LNCAP (cell line): ENCODE data around the gene PVALEF.

ENCODE experiments used
- CTCF ChIP-seq: fragments of 450-650 bp; IDR thresholded peaks from 2 replicates; pipeline ENCODE4 v1.5.1; 2017; ENCODE audit warnings: mild to moderate bottlenecking

Gene PVALEF

DNA sequence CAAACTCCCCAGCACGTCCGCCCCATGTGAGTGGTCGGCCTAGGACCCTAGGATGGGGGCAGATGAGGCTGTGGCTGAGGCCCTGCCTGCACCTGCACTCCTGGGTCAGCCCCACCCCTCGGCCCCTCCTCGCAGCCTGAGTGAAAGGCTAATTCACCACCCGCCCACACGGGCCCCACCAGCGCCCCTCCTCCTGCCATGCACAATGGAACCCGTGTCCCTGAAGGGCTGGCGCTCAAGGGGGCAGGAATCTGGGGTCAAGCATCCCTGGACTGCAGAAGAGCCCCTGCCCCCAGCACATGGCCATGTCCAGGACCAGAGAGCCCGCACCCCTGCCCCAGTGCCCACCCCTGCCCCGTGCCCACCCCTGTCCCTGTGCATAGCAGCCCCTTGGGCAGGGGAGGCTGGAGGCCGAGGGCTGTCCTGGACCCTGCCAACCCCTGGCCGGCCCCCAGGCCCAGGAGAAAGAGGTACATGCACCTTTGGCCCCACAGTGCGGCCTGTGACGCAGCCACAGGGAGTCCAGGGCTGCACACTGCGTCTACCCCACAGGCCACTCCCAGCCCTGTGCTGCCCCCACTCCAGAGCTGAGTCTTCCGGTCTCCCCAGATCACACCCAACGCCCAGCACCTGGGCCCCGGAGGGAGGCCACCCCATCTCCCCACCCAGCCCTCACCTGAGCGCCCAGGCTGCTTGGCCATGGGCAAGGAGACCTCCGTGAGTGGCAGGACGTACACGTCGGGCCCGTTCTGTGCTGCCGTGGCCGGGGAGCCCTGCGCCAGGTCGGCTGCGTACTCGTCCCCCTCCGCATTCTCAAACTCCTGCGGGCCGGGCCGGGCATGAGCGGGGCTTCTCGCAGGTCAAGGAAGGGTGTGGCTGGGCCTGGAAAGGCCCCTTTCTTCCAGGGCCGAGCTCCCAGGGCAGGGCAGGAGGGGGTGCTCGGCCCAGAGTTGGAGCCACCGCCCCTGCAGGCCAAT is 34.6 kb upstream of the PVALEF start:
- TF ChIP-seq CTCF, result no peak

- no peak for TF ChIP-seq CTCF
These were observed 33.7 kb upstream of the PVALEF start for GRCh38 chr17:81131486-81132196.

DNA sequence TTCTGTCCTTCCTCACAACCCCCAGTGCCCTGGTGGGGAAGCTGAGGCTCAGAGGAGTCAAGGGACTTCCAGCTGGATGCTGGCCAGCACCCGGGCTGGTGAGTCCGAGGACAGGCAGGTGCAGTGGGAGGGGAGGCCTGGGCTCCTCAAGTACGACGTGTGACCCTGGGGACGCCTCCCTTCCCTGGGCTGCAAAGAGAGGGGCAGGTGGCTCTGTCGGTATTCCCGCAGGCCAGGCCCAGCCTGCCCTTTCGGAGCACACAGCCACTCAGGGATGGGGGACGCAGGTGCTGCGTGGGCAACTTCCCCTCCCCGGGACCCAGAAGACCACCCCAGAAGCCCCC is 33.1 kb upstream of the PVALEF start:
- TF ChIP-seq CTCF, result no peak

DNA sequence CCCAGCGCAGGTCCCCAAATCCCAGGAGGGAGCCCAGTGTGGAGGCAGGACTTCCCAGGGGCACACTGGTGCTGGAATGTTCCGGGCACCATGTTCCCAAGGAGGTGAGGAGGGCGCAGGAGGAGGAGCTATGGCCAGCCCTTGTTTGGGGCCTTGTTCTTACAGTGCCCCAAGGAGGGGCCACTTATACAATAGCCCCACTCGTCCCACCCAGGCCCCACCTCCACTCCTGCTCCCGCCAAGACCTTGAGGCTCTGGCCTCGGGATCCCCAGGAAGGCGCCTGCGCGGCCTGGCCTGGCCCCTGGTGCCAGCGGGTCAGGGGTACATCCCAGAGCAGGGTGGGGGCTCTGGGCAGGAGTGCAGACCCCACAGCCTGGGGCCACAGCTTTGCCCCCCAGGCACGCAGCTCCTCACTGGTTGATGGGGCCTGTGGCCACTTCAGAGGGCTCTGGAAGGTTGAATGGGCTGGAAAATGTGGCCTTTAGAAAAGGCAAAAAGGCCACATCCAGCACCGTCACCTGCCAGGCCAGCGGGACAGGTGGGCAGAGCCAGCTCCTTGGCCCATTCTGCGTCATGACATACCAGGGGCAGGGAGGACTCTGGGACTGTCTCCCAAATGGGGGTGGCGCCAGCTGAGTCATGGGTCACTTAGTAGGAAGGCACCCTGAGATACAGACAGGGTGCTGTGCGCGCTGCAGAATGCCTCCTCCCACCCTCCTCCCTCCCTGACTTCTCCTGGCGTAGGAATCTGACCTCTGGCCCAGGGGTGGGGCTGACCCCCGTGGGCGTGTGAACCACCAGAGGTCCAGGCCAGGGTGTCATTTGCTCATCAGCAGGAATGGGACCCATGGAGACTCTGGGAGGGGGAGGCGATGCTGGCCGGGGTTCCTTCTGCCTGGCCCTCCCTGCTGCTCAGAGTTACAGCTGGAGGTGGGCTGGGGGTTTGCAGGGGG is 32.3 kb upstream of the PVALEF start:
- TF ChIP-seq CTCF, result no peak

DNA sequence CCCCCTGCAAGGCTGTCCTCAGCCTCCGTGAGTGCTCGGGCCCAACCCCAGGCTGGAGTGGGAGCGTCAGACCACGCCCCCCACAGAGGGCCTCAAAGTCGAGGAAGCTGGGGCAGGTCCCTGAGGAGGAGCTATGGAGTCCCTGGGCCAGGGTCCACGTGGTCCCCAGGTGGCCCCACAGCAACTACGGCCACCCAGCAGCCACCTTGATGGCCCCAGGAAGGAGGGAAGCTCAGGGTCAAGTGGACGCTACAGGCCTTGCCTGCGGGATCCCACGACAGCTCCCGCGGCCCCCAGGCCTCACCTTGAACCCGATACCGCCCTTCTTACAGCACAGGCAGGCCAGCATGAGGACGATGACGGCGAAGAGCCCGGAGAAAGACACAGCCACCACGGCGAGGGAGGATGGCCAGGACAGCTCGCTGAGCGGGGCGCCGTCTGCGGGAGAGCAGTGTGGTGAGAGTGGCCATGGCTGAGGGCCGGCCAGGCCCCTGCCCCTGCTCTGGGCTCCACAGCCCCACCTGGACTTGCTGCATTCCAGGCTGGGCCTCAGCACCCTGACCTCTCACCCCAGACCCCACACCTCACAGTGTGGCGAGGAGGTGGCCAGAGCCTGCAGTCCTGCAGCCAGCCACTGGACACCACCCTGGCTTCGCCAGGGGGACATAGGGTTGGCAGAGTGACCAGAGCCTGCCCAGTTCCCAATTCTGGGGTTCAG is 31.1 kb upstream of the PVALEF start:
- TF ChIP-seq CTCF, result no peak

DNA sequence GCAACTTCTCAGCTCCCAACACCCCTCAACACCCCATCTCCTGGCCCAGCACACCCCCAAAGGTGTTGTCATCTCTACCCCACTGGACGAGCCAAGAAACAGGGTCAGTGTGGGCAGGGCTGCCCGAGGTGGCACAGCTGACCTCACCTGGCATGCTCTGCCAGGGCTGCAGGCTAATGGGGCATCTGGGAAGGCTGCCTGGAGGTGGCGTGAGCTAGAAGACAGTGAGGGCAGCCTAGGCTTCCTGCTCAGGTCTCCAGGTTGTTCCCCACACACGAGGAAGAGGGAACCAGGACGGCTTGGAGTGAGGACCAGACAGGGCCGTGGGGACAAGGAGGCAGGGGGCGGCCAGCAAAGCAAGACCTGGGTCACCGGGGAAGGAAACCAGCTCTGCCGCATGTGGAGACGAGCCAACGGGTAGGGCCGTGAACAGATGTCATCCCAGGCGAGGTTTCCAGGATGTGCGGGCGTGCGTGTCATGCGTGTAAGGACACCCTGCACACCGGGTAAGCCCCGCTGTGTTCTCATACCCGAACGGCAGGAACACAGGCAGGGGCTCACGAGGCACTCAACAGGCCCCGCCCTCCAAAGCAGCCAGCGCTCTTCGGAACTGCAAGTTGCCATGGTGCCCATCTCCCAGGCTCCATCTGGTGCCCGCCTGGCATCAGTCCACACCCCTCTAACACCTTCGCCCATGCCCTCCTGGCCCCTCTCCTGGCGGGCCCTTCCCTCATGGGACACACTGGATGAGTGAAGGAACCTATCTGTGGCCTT is 29.6 kb upstream of the PVALEF start:
- TF ChIP-seq CTCF, result no peak
